ENCODE results near the gene PDE4B. TPM values are rescaled to one million over a fixed set of nuclear protein-coding genes. Genes with fewer than 3 reads are reported as not detected.

The PDE4B gene
- total RNA-seq, 1 donor from 2014 or later: 9.5 TPM

DNA sequence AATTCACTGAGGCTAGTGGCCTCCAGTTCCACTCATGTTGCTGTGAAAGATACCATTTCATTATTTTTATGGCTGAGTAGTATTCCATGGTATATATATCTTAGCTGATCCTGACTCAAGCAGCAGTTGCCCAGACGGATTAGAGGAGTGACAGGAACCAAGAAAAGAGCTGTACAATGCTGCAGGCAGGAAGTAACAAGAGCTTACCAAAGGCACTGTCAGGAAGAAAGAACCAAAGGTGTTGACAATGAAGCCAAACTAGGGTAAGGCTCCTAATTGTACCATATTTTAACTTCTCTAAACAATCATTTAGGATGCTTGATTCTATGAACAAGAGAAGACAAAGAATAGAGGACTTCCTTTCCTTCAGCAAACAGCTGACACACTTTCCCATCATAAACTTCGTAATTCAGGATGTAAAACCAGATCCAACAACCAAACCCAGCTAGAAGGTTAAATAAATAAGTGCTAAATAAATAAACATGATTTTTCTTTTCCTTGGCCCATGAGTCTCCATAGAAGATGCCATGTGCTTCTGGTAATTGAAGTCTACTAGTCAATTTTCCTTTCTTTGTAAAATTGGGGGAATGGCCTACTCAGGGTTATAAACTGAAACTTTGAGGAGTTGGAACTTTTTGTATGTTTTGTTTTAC is 493.0 kb downstream of the PDE4B start:
- DNase-seq (ENCODE audit: low spot score): no peak

DNA sequence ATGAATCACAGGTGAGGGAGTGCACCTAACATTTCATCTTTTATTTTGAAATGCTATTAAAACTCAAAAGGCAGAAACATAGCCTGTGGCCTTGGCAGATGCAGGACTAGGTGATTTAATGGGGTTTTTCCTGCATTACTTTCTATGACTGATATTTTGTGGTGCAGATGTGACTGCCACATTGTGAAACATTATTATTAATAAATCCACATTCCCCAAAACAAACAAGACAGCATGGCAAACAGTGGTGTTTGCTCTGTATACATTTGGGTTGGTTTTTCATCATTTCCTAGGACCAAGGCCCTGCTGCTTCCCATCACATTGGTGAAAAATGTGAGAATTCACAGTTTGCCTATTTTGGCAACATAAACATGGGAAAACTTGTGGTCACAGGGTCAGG is 493.6 kb downstream of the PDE4B start:
- DNase-seq (ENCODE audit: low spot score): no peak

DNA sequence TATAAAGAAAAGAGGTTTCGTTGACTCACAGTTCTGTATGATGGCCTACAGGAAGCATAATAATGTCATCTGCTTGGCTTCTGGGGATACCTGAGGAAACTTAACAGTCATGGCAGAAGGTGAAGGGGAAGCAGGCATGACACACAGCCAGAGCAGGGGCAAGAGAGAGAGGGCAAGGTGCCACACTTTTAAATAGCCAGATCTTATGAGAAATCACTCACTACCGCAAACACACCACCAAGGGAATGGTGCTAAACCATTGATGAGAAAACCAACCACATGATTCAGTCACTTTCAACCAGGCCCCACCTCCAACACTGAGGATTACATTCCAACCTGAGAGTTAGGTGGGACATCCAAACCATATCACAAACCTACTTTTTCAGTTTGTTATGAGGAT is 495.4 kb downstream of the PDE4B start:
- no peak for DNase-seq (ENCODE audit: low spot score)

DNA sequence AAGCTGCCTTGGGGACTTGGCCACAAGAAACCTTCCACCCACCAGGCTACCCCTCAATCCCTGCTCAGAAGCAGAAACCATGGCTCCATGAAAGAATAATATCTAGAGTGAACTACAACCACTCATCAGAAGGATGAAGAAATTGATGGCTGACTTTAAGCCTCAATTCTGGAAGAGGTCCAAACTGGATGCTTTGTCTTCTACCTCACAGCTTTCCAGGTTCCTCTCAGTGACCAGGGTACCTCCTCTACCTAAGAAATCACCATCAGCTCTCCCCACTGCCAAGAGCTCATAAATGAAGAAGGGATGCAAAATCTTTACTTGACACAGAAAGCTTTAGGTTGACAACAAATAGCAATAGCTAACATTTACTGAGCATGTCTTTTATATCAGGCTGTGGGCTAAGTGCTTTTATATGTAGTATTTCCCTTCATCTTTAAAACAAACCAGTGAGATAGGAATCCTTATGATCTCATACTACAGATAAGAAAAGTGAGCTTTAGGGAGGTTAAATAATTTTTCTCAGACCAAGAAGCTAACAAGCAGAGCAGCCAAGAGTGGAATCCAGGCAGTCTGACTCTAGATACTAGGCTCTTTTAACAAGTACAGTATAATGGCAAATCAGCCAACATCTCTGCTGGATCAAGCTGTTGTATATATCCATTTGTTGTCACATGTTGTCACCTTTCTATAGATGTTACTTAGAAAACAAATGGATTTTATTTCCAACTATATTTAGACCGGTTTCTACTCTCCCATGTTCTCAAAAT is 498.3 kb downstream of the PDE4B start:
- DNase-seq (ENCODE audit: low spot score): no peak

DNA sequence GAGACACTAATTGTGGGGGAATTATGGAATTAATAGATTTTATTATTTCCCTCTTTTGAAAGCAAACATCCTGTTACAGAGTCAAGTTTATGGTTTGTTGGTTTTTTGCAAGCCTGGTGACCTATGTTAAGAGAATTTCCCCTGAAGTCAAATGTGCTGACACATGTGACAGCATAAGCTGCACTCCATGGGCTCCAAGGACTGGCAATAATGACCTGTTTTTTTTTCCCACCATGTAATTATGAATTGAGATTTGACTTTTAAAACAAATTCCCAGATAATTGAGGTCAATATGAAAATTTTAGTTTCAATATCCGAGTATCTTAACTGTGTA is 498.8 kb downstream of the PDE4B start:
- no peak for DNase-seq (ENCODE audit: low spot score)

DNA sequence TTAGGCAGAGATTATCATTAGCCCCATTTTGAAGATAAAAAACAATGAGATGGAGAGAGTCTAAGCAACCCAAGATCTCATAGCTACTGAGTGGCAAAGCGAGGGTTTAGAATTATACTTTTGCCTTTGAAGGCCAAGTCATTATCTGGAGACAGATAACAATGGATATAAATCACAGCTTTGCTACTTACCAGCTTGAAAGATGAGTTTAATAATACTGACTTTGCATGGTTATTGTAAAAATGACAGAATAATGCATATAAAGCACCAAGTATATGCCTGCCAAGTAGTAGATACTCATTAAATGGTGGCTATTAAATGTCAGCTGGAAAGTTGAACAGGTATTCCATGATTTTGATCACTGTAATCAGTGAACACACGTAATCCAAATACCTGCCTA is 499.6 kb downstream of the PDE4B start:
- no peak for DNase-seq (ENCODE audit: low spot score)

DNA sequence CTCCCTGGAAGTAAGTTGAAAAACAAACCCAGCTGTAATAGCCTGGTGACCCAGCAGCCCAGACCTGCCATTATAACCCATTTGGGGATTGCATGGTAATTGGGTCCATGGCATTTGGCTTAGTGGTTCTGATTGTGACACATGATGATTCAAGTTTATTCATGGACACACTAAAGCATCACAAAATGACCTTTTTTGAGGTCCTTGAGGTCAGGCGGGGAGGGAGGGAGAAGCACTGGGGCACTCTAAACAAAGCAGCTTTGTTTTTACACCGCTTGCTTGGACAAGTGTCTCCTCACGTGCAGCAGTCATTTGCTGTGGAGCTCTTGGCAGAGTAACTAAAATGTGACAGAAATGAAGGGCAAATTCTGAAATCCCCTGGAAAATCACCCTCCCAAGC is 500.2 kb downstream of the PDE4B start:
- DNase-seq (ENCODE audit: low spot score): no peak

DNA sequence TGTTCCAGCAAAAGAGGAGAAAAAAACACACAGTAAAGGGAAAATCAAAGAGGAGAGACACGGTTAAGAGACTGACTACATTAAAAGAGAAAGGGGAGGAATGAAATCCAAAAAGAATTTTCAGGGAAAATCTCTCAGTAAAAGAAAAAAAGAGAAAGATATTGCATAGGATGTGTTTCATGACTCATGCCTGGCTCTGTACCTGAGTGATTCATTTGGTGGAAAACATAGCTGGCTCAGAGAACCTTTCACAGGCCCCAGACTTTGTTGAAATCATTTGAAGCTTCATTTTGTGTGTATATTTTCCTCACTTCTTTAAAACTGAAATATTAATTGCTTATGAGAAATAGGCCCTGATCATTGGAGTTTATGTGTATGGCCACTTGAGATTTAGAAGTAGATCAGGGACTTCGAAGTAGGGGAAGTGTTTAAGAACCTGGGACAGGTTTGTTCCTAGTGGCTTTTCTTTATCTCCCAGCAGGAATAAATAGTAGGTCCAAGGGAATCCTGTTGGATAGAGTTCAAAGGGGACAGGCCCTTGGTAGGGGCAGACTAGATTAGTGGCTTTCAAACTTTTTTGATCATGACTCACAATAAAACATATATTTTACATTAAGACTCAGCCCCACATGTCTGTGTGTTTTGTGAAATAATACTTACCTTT is 502.1 kb downstream of the PDE4B start:
- DNase-seq (ENCODE audit: low spot score): no peak

DNA sequence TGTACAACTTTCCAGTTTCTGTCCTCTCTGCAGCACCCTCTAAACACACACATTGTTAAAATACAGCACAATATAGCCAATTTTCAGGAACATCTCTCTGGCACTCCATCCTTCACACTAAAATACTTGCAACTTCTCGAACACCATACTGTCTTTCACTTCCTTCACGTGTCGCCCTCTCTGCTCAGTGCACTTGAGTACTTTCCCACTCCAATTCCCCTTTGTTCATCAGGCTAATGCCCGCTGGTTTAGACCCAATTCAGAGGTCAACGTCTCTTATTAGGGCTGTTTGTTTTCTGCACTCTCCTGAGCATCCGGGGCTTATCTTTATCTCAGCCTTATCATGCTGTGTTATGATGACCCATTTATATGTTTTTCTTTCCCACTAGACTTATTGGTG is 503.1 kb downstream of the PDE4B start:
- no peak for DNase-seq (ENCODE audit: low spot score)

DNA sequence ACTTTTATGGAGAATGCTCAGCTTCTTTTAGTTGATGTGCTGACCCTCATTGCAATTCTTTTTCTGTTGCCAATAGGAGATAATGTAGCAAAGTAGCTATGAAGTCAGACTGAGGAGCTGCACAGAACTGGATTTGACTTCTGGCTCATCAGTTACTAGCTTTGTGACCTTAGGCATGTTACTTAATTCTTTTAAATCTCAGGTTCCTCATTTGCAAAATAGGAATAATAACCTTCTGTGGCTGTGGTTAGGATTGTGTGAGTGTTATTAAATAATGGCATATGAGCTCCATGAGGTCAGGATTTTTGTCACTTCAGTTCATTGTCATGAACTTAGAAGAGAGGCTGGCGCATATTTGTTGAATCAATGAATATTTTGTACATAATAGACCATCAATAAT is 503.7 kb downstream of the PDE4B start:
- DNase-seq (ENCODE audit: low spot score): no peak

DNA sequence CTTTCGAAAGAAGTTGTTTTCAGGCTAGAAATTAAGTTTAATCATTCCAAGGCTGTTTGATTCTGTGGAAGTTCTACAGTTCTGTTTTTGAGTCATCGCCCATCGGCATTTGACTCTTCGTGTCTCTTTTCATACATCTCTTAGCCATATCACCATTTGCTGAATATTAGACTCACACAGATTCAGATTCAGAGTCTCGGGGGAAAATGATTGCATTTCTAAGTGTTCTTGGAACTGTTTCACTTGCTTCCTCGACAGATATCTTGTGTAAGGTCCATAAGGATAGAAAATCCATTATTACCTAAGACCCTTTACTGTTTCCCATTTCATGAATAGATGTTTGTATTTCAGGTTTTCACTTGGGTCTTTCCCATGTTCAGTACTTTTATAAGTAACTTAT is 504.3 kb downstream of the PDE4B start:
- DNase-seq (ENCODE audit: low spot score): no peak

DNA sequence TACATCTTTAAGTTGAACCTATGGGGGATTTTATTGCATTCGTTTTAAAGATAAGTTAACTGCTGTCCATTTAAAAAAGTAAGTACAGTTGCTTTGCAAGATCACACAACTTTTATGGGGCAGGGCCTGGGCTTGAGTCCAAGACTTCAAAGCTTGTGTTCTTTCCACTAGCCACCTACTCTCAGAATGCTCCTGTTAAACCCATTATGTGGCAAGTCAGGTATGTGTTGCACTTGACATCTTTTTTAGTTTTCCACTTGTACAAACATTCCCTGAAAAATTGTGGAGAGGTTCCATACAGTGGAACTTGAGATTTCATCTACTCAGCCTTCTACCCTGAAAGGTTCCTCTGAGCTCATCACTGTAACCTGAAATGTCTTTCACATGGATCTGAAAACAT is 505.8 kb downstream of the PDE4B start:
- no peak for DNase-seq (ENCODE audit: low spot score)

DNA sequence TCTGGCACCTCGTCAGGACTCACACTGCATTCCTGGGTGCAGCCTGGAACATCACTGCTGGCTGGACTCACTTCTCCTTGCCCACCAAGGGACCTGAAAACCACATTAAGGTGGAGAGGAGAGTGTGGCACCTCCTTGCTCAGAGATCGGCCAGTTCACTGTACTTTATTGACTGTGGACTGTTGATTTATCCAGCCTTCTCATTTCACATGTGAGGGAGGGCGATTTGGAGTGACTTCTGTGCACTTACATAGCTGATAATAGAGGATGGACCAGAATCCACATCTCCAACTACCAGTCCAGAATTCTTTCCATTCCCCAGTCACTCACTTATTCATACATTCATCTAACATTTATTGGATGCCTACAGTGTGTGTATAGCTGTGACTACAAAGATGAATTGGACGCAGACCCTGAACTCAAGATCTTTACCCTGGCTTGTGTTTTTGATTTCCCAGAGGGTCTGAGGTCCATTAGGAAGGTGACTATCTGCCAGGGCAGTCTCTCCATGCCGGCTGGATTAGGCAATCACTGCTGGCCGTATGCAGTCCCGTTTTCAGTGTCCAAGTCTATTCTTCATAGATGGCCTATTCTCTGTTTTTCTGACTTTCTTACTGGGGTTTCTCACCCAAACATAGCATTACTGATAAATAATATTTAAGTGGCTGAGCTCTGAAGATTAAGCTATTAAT is 507.7 kb downstream of the PDE4B start:
- DNase-seq (ENCODE audit: low spot score): no peak

DNA sequence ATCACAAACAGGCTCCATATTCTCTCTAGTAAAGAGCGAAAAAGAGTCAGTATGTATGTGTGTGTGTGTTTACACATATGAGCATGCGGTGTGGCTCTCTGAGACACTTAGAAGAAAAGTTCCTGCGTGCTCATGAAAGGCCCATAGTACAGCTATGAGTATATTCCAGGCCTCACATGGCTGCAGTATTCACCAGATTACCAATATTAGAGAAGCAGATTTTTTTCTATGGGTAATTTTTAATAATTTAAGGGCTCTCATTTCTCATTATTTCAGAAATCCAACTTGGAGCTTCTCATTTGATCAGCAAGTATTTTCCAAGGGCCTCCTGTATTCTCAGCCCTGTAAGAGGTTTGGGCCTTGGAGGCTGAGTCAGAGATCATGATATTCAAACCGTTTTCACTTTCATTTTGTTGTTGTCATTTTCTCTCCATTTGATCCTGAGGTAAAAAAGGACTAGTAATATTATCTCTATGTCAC is 508.3 kb downstream of the PDE4B start:
- no peak for DNase-seq (ENCODE audit: low spot score)

DNA sequence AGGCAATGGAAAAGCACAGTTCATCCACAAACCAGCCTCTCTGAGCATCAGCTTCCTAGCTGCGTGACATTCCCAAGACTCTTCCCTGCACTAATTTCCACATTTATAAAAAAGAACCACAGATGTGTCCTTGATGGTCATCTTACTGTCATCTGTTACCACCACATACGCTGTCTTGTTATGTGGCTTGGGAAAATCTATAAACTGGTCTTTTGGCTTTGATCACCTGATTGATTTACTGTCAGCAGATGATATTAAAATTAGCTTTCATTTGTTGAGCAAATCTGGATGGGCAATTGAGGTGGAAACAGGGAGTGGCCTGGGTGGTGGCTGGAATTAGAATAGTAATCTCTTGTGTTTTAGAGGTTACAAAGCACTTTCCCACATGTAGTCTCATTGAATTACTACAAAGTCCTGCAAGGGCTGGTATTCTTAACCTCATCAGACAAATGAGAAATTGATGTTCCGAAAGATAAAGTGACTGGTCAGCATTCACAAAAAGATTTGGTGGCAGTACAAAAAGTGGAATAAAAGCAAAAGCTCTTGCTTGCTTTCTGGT is 509.6 kb downstream of the PDE4B start:
- DNase-seq (ENCODE audit: low spot score): no peak

DNA sequence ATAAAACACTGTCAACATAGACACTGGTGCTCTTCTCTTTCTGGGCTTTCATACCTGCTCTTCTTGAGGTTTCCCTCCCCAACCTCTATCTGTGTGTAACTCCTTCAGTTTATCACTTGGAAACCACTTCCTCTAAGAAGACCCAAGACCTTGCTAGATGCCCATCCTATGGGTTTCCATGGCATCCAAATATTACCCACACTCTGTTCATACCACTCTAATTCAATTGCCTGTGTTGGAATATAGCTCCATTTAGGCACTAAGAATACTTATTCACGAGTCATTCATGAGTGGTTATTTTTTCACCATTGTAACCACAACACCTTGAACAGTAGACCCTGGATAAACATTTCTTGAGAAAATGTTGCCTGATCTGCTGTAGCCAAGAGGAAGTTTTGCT is 510.1 kb downstream of the PDE4B start:
- no peak for DNase-seq (ENCODE audit: low spot score)

DNA sequence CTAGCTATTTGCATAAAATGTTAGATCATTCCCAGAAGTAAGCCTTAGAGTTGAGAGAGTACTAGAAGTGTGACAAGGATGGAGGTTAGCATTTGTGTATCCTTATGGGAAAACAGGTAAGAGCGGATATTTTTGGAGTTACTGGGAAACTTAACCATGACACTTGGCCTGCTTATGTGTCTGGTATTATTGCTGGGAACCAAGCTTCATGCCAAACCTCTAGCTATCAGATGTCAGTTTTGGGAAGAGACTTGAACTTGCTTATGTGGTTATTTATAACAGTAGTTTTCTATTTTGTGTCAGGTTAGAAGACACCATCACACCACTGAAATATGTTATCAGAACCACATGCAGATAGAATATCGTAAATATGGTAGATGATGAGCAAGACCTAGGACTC is 511.0 kb downstream of the PDE4B start:
- DNase-seq (ENCODE audit: low spot score): no peak

DNA sequence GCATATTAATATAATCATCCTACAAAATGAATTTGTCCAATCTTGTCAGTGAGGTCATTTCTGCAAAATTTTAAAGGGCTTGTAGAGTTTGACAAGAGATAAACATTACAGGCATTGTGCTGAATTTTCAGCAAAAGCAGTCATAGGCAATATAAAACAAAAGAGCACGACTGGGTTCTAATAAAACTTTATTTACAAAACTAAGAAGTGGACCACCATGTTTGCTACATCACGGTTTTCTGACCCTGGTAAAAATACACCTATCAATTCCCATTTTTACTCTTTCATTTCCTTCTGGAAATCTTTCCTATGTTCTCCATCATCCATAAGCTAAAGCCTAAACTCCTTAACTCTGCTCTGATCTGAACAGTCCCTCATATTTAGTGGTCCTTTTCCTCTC is 511.4 kb downstream of the PDE4B start:
- DNase-seq (ENCODE audit: low spot score): no peak

DNA sequence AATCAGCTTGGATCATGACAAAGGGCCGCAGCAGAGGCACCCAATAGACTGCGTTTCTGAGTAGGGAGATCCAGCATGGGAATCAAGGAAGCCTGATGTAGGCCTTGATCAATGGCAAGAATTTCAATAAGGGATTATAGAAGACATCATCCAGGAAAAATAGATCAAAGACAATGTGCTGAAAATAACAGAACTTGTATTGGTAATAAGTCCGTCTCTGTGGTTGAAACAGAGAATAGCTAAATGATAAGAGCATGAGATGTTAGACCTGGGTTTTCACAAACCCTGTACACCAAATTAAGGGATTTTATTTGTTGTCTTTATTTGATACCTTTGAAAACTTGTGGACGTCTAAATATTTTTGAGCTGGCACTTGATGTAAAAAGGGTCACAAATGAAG is 513.2 kb downstream of the PDE4B start:
- no peak for DNase-seq (ENCODE audit: low spot score)

DNA sequence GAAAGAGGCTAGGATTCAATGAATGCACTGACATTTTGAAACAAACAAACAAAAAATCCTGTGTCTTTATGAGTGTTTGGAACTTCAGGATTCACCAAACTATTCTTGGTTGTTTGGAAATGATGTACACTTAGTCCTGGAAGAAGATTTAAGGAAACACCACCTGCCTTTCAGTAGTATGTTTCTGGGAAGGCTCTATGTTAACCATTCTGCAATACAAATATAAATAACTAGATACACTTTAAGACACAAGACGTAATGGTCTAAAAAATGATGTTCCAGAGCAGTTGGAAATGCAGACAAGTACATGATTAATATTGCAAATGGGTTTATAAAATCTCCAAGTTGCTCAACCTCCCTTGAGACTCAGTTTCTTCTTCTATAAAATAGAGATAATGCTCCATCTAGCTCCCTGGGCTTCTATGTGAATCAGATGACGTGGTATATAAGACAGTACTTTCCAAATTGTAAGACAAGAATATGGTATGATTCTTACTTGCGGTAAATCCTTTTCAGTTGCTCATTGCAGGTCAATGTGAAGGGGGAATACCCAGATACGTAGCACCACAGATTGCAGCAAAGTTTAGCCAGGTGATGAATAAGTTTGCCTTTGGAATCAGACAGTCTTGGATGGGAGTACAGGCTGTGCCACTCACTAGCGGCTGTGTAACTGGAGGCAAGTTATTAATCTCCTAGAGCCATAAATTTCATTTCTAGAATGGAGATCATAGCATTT is 516.5 kb downstream of the PDE4B start:
- DNase-seq (ENCODE audit: low spot score): no peak

DNA sequence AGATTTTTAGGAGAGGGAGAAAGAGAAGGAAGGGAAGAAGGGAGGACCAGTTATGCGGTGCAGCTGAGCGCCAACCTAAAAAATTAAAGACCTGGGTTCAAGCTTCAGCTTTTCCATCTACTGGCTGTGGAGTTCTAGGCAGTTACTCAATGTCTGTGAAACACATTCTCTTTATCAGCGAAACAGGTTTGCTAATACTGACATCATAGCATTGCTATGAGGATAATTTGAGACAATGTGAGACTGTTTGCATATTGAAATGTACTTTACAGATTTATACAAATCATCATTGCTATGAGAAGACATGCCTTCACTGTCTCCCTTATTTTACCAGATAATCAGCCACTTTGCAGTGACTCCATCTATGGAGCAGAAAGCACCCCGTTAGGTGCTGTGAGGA is 518.4 kb downstream of the PDE4B start:
- DNase-seq (ENCODE audit: low spot score): no peak

DNA sequence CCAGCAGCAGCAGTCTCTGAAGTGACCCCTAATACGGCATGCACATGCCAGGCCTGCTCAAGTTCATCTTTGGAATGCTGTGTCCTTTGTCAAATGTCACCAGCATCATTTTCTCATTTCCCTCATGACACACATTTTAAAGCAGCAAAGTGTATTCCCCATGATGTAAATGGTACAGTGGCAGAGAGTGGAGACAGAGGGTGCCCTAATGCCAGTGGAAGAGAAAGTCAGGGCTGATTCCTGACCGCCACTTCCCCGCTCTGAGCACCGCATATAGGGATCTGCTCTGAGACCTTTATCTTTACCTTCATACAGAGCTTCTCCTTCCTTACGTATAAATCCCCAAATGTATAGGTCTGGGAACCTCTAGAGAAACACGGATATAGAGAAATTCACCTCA is 518.9 kb downstream of the PDE4B start:
- DNase-seq (ENCODE audit: low spot score): no peak

Measured in ureter (tissue), 1 donor.